NT2/D1 (cell line): Measurements from ENCODE around the gene PARD3.

Source experiments
- DNase-seq: peaks from one replicate; pipeline ENCODE4 v3.0.0-alpha.2; 2011; ENCODE audit warnings: low read depth, low spot score
- H3K27me3 ChIP-seq: 2 replicates; pipeline ENCODE4 v1.6.0; 2011; ENCODE audit warnings: mild to moderate bottlenecking; ENCODE audit not compliant: insufficient read length, insufficient read depth
- H3K36me3 ChIP-seq: 2 replicates; pipeline ENCODE4 v1.6.1; 2011; ENCODE audit warnings: mild to moderate bottlenecking, low read length, mixed read lengths; ENCODE audit not compliant: insufficient read depth, insufficient read length
- H3K4me1 ChIP-seq: 2 replicates; pipeline ENCODE4 v1.5.1; 2011; ENCODE audit not compliant: insufficient read depth, insufficient read length
- H3K4me3 ChIP-seq: 2 replicates; pipeline ENCODE4 v1.5.1; 2011; ENCODE audit warnings: low read depth; ENCODE audit not compliant: insufficient read length
- H3K9ac ChIP-seq: 2 replicates; pipeline ENCODE4 v1.6.0; 2011; ENCODE audit warnings: low read depth; ENCODE audit not compliant: insufficient read length
- H3K9me3 ChIP-seq: 2 replicates; pipeline ENCODE4 v1.5.1; 2011; ENCODE audit warnings: mild to moderate bottlenecking, low read length; ENCODE audit not compliant: insufficient read depth
- SUZ12 ChIP-seq: IDR thresholded peaks from 2 replicates; pipeline ENCODE4 v1.6.1; 2011; ENCODE audit not compliant: insufficient read length, insufficient read depth; ENCODE audit errors: extremely low read depth
- YY1 ChIP-seq: IDR thresholded peaks from 2 replicates; pipeline ENCODE4 v1.6.1; 2011; ENCODE audit not compliant: insufficient read length, insufficient read depth
- ZNF274 ChIP-seq: IDR thresholded peaks from 2 replicates; pipeline ENCODE4 v1.6.1; 2011; ENCODE audit warnings: mild to moderate bottlenecking, low read depth, low read length

PARD3 gene

DNA sequence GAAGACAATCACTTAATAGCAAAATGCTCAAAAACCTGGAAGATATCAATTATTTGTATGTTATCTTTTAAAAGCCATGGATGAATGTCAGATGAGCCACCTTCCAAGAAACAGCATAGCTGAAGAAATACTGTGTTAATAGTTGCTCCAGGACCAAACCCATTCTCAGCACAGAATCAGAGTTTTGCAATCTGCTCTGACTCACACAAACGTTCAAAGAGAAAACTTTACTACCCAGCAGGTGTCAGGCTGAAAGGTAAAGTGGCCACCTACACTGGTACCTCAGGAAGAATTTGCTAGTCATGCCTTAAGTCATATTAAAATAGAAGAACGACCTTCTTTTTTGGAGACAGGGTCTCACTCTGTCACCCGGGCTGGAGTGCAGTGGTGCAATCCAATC lies 526.5 kb downstream of the PARD3 start:
- no peak for DNase-seq
- Histone ChIP-seq H3K27me3 (no peaks in the 10 kb centered on the region), H3K4me1 (peaks cover 2% of the 10 kb centered on the region), H3K36me3 (no peaks in the 10 kb centered on the region), H3K9me3 (no peaks in the 10 kb centered on the region), H3K4me3 (no peak overlapping the region), H3K9ac (no peak overlapping the region)
- TF ChIP-seq SUZ12 (no peak), YY1 (no peak), ZNF274 (no peak)

- no peak overlapping the region for H3K9ac ChIP-seq
- no peak for DNase-seq
Measured at GRCh38 chr10:34286136-34286739, 528.9 kb downstream of the PARD3 start.

GRCh38 chr10:34281661-34282582 lies 533.2 kb downstream of the PARD3 start:
- Histone ChIP-seq H3K9ac (no peak overlapping the region), H3K9me3 (no peaks in the 10 kb centered on the region), H3K36me3 (no peaks in the 10 kb centered on the region), H3K4me3 (no peak overlapping the region), H3K27me3 (no peaks in the 10 kb centered on the region), H3K4me1 (peaks cover 2% of the 10 kb centered on the region)
- TF ChIP-seq SUZ12 (no peak), ZNF274 (no peak), YY1 (no peak)
- DNase-seq = no peak

More at GRCh38 chr10:34286136-34286739, 528.9 kb downstream of the PARD3 start:
- Histone ChIP-seq H3K4me1 (peaks cover 2% of the 10 kb centered on the region), H3K36me3 (no peaks in the 10 kb centered on the region), H3K4me3 (no peak overlapping the region), H3K27me3 (no peaks in the 10 kb centered on the region), H3K9me3 (no peaks in the 10 kb centered on the region)
- no peak for TF ChIP-seq YY1
- TF ChIP-seq SUZ12 = no peak
- TF ChIP-seq ZNF274 = no peak

DNA sequence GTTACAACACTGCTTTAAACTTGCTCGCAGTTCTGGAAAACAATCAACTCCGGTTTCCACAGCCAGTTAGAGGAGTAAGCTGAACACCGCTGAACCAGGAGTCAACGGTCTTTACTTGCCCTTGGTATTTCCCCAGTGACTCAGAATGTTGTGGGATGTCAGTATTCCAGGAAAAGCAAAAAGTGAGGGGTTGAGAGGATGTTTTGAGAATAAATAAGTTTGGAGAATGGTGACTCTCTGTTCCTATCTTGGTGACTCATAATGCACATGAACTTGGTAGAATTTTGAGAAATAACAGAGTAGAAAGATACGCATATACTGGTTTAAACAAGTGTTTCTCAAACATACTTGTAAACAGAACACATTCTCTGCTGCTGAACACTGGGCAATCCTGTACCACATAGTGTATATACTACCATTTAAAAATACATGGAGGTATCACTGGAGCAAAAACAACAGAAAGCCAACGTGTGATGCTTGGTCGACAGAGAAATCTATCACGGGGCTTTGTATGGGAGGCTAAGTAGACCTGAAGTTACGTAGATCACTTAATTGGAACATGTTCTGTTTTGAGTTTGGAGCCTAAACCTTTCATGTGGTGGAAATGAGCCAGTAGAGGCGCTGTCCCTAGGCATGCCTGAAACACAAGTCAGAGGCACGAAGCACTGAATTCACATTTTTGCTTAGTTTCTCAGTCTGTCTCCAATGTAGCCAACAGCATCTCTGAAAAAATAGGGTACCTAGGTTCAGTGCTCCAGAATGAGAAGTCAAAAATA lies 534.3 kb downstream of the PARD3 start:
- no peaks in the 10 kb centered on the region for H3K27me3 ChIP-seq
- H3K4me1 ChIP-seq = no peaks in the 10 kb centered on the region
- DNase-seq = no peak

DNA sequence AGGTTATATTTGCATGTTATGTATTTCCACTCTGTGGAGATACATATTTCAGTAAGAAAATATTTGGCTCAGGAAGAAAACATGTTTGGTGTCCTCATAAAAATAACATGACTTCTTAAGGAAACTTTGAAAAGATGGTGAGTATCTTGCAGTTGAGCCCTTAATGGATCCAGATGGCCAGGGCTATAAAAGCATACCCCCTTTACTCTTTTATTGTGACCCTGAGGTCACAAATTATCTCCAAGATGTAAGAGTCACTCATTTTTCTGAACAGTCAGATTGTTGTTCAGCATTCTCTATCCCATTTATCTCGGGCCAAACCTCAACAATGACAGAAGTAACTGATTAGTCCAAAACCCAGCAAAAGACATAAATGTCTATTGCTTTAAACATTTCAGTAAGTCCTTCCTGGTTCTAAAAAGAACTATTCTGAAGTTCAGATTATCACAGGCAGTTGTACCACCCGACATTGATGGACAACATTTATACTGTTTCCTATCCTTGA lies 539.4 kb downstream of the PARD3 start:
- no peaks in the 10 kb centered on the region for H3K4me1 ChIP-seq
- H3K9ac ChIP-seq = no peak overlapping the region
- H3K36me3 ChIP-seq = no peaks in the 10 kb centered on the region
- H3K9me3 ChIP-seq = no peaks in the 10 kb centered on the region
- no peaks in the 10 kb centered on the region for H3K27me3 ChIP-seq
- TF ChIP-seq ZNF274 = no peak
- no peak for TF ChIP-seq YY1
- no peak overlapping the region for H3K4me3 ChIP-seq
- no peak for DNase-seq

More for the DNA sequence above, 534.3 kb downstream of the PARD3 start:
- Histone ChIP-seq H3K9me3 (no peaks in the 10 kb centered on the region), H3K4me3 (no peak overlapping the region), H3K9ac (no peak overlapping the region), H3K36me3 (no peaks in the 10 kb centered on the region)
- TF ChIP-seq ZNF274 = no peak

- no peak for DNase-seq
- Histone ChIP-seq H3K27me3 (no peaks in the 10 kb centered on the region), H3K4me1 (no peaks in the 10 kb centered on the region), H3K9ac (no peak overlapping the region), H3K36me3 (no peaks in the 10 kb centered on the region), H3K4me3 (no peak overlapping the region), H3K9me3 (no peaks in the 10 kb centered on the region)
- TF ChIP-seq SUZ12 (no peak), ZNF274 (no peak), YY1 (no peak)
Measured at GRCh38 chr10:34274906-34275305, 540.2 kb downstream of the PARD3 start.

- Histone ChIP-seq H3K36me3 (no peaks in the 10 kb centered on the region), H3K4me3 (no peak overlapping the region), H3K9ac (no peak overlapping the region), H3K9me3 (no peaks in the 10 kb centered on the region), H3K4me1 (no peaks in the 10 kb centered on the region), H3K27me3 (no peaks in the 10 kb centered on the region)
- no peak for DNase-seq
- TF ChIP-seq YY1 (no peak), SUZ12 (no peak), ZNF274 (no peak)
Measured at GRCh38 chr10:34273340-34273739, 541.8 kb downstream of the PARD3 start.
